Lower leg skin (tissue), 3 donors: ENCODE results near the gene ASB2.

ENCODE experiments used
- POLR2A ChIP-seq, 2 donors: fragments of 450-650 bp; IDR thresholded peaks; one replicate each; pipeline ENCODE4 v1.6.1; 2016 to 2017; ENCODE audit warnings: antibody characterized with exemption in 2 of 2, mild to moderate bottlenecking in 1 of 2, moderate library complexity in 1 of 2
- TF ChIP-seq, protein P1 (sequence below), 3 donors: fragments of 450-650 bp; IDR thresholded peaks; one replicate each; pipeline ENCODE4 v1.5.1; 2016; ENCODE audit warnings: antibody characterized with exemption in 3 of 3, mild to moderate bottlenecking in 3 of 3, moderate library complexity in 2 of 3

- TF ChIP-seq, protein P1, sequence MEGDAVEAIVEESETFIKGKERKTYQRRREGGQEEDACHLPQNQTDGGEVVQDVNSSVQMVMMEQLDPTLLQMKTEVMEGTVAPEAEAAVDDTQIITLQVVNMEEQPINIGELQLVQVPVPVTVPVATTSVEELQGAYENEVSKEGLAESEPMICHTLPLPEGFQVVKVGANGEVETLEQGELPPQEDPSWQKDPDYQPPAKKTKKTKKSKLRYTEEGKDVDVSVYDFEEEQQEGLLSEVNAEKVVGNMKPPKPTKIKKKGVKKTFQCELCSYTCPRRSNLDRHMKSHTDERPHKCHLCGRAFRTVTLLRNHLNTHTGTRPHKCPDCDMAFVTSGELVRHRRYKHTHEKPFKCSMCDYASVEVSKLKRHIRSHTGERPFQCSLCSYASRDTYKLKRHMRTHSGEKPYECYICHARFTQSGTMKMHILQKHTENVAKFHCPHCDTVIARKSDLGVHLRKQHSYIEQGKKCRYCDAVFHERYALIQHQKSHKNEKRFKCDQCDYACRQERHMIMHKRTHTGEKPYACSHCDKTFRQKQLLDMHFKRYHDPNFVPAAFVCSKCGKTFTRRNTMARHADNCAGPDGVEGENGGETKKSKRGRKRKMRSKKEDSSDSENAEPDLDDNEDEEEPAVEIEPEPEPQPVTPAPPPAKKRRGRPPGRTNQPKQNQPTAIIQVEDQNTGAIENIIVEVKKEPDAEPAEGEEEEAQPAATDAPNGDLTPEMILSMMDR (IDR thresholded peaks at IDR 0.05), result no peak
- no peak for TF ChIP-seq POLR2A (IDR thresholded peaks at IDR 0.05)
Observed at GRCh38 chr14:93955850-93956481, 20.4 kb downstream of the ASB2 start.
